GM12878 (cell line): ENCODE results near the gene SLC24A4. TPM values are rescaled to one million over a fixed set of nuclear protein-coding genes. Genes with fewer than 3 reads are reported as not detected.

Experiments used
- ATAC-seq: fragments of 200-7000 bp; cut with Tn5 transposase; 3 replicates; pipeline ENCODE4 v1.9.1; 2020; ENCODE audit warnings: mild to moderate bottlenecking, moderate library complexity
- BruUV-seq: library from RNA; stranded (reverse); fragments of 400-500 nt; replicated peaks from 2 replicates; lab custom pipeline; 2021; lab: Mats Ljungman, UMichigan
- CTCF ChIA-PET: fragments of 300-600 bp; sonication (Branson Sonifier 250); formaldehyde crosslinking; extraction: SDS; loops from one replicate; lab custom pipeline; 2021; ENCODE audit warnings: inconsistent platforms; lab: Yijun Ruan, JAX
- POLR2A ChIA-PET: fragments of 350-600 bp; formaldehyde crosslinking; extraction: SDS; loops from one replicate; lab custom pipeline; 2021; ENCODE audit warnings: inconsistent platforms; lab: Charles Lee
- RAD21 ChIA-PET: fragments of 300-600 bp; sonication (Branson Sonifier 250); formaldehyde crosslinking; loops from one replicate; lab custom pipeline; 2023; ENCODE audit warnings: antibody characterized with exemption; ENCODE audit not compliant: unreplicated experiment; lab: Charles Lee
- SMC1A ChIA-PET: fragments of 300-600 bp; sonication (Branson Sonifier 250); formaldehyde crosslinking; loops from one replicate; lab custom pipeline; 2023; ENCODE audit not compliant: unreplicated experiment, uncharacterized antibody; lab: Charles Lee
- DNase-seq: peaks from one replicate; pipeline ENCODE4 v3.0.0-alpha.2; 2011; ENCODE audit warnings: low read depth, low spot score
- FAIRE-seq: peaks from 3 replicates; lab custom pipeline; 2011; peaks lifted over from hg19 to GRCh38; lab: Jason Lieb, UNC
- H2AFZ ChIP-seq: 2 replicates; pipeline ENCODE4 v1.6.0; 2011; ENCODE audit warnings: low read depth, low read length, control low read depth; ENCODE audit not compliant: control insufficient read depth
- H3K27ac ChIP-seq: 2 replicates; pipeline ENCODE4 v1.5.1; 2011; ENCODE audit warnings: control low read depth; ENCODE audit not compliant: control insufficient read depth, insufficient read depth
- H3K27me3 ChIP-seq, 2 experiments: replicated peaks in 1 of 2; 2 replicates each; pipeline versions ENCODE4 v1.6.0 to v1.6.1; 2011; ENCODE audit warnings: low read length in 1 of 2; ENCODE audit not compliant: control insufficient read depth in 2 of 2, insufficient read depth in 2 of 2
- H3K36me3 ChIP-seq, 2 experiments: 2 replicates each; pipeline ENCODE4 v1.5.1; 2011; ENCODE audit warnings: low read length in 1 of 2; ENCODE audit not compliant: control insufficient read depth in 2 of 2, insufficient read depth in 2 of 2
- H3K4me1 ChIP-seq: 2 replicates; pipeline ENCODE4 v1.6.1; 2011; ENCODE audit warnings: mild to moderate bottlenecking, low read length, moderate library complexity, mixed read lengths; ENCODE audit not compliant: control insufficient read depth, insufficient read depth
- H3K4me2 ChIP-seq: 2 replicates; pipeline ENCODE4 v1.6.0; 2011; ENCODE audit warnings: control low read depth; ENCODE audit not compliant: control insufficient read depth, insufficient read depth
- H3K4me3 ChIP-seq: fragments of 200-600 bp; sonication (generic); 2 replicates; pipeline ENCODE4 v1.5.1; 2016
- H3K79me2 ChIP-seq: 2 replicates; pipeline ENCODE4 v1.6.0; 2011; ENCODE audit warnings: low read length; ENCODE audit not compliant: control insufficient read depth, insufficient read depth
- H3K9ac ChIP-seq: 2 replicates; pipeline ENCODE4 v1.8.0; 2011; ENCODE audit warnings: low read length, control low read depth, mixed read lengths; ENCODE audit not compliant: control insufficient read depth, insufficient read depth
- H3K9me3 ChIP-seq: replicated peaks from 3 replicates; pipeline ENCODE4 v1.5.1; 2011; ENCODE audit warnings: mild to moderate bottlenecking, low read length; ENCODE audit not compliant: control insufficient read depth, insufficient read depth
- H4K20me1 ChIP-seq: 2 replicates; pipeline ENCODE4 v1.6.0; 2011; ENCODE audit not compliant: control insufficient read depth, insufficient read depth
- BACH1 ChIP-seq: fragments of 450-650 bp; IDR thresholded peaks from 2 replicates; pipeline ENCODE4 v1.6.1; 2017; ENCODE audit warnings: mild to moderate bottlenecking, borderline replicate concordance
- BCL11A ChIP-seq: IDR thresholded peaks from 2 replicates; pipeline ENCODE4 v1.6.1; 2011; ENCODE audit warnings: low read depth, low read length
- BMI1 ChIP-seq: fragments of 450-650 bp; IDR thresholded peaks from 2 replicates; pipeline ENCODE4 v1.6.1; 2016; ENCODE audit warnings: mild to moderate bottlenecking, moderate library complexity, borderline replicate concordance
- DPF2 ChIP-seq: fragments of 450-650 bp; IDR thresholded peaks from 2 replicates; pipeline ENCODE4 v1.6.1; 2017; ENCODE audit warnings: mild to moderate bottlenecking
- FOXK2 ChIP-seq: fragments of 450-650 bp; IDR thresholded peaks from 2 replicates; pipeline ENCODE4 v1.6.1; 2017; ENCODE audit warnings: mild to moderate bottlenecking, moderate library complexity
- GATAD2B ChIP-seq: fragments of 450-650 bp; conservative IDR thresholded peaks from 2 replicates; pipeline ENCODE4 v1.6.1; 2017; ENCODE audit warnings: low read depth, mild to moderate bottlenecking, moderate library complexity
- MAX ChIP-seq: IDR thresholded peaks from 2 replicates; pipeline ENCODE4 v1.6.1; 2012; ENCODE audit warnings: low read depth, low read length, improper control_type of control experiment
- STAT1 ChIP-seq: fragments of 450-650 bp; conservative IDR thresholded peaks from 2 replicates; pipeline ENCODE4 v1.6.1; 2014; ENCODE audit warnings: antibody characterized with exemption, mild to moderate bottlenecking
- SUZ12 ChIP-seq: fragments of 200-600 bp; sonication (generic); IDR thresholded peaks from one replicate; pipeline ENCODE4 v1.6.1; 2018; ENCODE audit warnings: antibody characterized with exemption, mild to moderate bottlenecking; ENCODE audit not compliant: unreplicated experiment
- WGBS: methylation state at CpG from one replicate; pipeline ENCODE4 v1.1.6; 2016; ENCODE audit warnings: low lambda C conversion rate; ENCODE audit not compliant: insufficient replicate concordance, insufficient coverage; ENCODE audit errors: missing lambda C conversion rate; 5-methylcytosine and 5-hydroxymethylcytosine counted together
- in situ Hi-C: fragments of 300-500 bp; cut with MboI; formaldehyde crosslinking; loops from 9 replicates; pipeline ENCODE4 v1.14.3; 2018; ENCODE audit warnings: mixed read lengths
- intact Hi-C: fragments of 100-400 bp; cut with micrococcal nuclease; formaldehyde crosslinking; loops from one replicate; pipeline ENCODE4 v1.14.2; 2022; ENCODE audit not compliant: unreplicated experiment
- polyA plus RNA-seq, 11 experiments: library from polyadenylated mRNA; depleted of rRNA in 4 of 11; unstranded in 6 of 11; stranded (reverse) in 5 of 11; fragments of >200 nt; fragmentation: Nextera tagmentation in 4 of 11; fragmentation: Illumina TruSeq in 1 of 11; extraction: Ambion mirVana in 4 of 11; extraction: Trizol in 1 of 11; gene quantifications; 1 replicate in 1 of 11; 2 replicates in 10 of 11; pipeline versions ENCODE4 v1.2.1 to v1.2.3, GENCODE V29; 2011 to 2016; ENCODE audit warnings: inconsistent platforms in 2 of 11, missing spikeins in 2 of 11, low read depth in 1 of 11
- total RNA-seq, 4 experiments: library from RNA; depleted of rRNA in 3 of 4; stranded (reverse); fragments of >200 nt in 3 of 4; fragmentation: Illumina TruSeq in 1 of 4; extraction: Trizol in 1 of 4; gene quantifications; 2 replicates each; pipeline versions ENCODE4 v1.2.1 to v1.2.3, GENCODE V29; 2013 to 2021
- TF ChIP-seq, protein P1 (sequence below): fragments of 450-650 bp; IDR thresholded peaks from 2 replicates; pipeline ENCODE4 v1.6.1; 2017; ENCODE audit warnings: mild to moderate bottlenecking, moderate library complexity
- TF ChIP-seq, protein P2 (sequence below): fragments of 450-650 bp; IDR thresholded peaks from 2 replicates; pipeline ENCODE4 v1.6.1; 2017; ENCODE audit warnings: low read depth, mild to moderate bottlenecking, moderate library complexity
- TF ChIP-seq, protein P3 (sequence below): IDR thresholded peaks from 2 replicates; pipeline ENCODE4 v1.6.1; 2012; ENCODE audit warnings: improper control_type of control experiment, low read depth, low read length; ENCODE audit not compliant: insufficient replicate concordance

SLC24A4 gene
- total and polyA plus RNA-seq, 10 of the 15 experiments (the other 5 are each of a cell fraction or from before 2014, with no cell fraction given), result under 0.01 to 0.46 (median 0.04) TPM; not detected in 5

- TF ChIP-seq, protein P1, sequence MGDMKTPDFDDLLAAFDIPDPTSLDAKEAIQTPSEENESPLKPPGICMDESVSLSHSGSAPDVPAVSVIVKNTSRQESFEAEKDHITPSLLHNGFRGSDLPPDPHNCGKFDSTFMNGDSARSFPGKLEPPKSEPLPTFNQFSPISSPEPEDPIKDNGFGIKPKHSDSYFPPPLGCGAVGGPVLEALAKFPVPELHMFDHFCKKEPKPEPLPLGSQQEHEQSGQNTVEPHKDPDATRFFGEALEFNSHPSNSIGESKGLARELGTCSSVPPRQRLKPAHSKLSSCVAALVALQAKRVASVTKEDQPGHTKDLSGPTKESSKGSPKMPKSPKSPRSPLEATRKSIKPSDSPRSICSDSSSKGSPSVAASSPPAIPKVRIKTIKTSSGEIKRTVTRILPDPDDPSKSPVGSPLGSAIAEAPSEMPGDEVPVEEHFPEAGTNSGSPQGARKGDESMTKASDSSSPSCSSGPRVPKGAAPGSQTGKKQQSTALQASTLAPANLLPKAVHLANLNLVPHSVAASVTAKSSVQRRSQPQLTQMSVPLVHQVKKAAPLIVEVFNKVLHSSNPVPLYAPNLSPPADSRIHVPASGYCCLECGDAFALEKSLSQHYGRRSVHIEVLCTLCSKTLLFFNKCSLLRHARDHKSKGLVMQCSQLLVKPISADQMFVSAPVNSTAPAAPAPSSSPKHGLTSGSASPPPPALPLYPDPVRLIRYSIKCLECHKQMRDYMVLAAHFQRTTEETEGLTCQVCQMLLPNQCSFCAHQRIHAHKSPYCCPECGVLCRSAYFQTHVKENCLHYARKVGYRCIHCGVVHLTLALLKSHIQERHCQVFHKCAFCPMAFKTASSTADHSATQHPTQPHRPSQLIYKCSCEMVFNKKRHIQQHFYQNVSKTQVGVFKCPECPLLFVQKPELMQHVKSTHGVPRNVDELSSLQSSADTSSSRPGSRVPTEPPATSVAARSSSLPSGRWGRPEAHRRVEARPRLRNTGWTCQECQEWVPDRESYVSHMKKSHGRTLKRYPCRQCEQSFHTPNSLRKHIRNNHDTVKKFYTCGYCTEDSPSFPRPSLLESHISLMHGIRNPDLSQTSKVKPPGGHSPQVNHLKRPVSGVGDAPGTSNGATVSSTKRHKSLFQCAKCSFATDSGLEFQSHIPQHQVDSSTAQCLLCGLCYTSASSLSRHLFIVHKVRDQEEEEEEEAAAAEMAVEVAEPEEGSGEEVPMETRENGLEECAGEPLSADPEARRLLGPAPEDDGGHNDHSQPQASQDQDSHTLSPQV, result no peak
- TF ChIP-seq, protein P2, sequence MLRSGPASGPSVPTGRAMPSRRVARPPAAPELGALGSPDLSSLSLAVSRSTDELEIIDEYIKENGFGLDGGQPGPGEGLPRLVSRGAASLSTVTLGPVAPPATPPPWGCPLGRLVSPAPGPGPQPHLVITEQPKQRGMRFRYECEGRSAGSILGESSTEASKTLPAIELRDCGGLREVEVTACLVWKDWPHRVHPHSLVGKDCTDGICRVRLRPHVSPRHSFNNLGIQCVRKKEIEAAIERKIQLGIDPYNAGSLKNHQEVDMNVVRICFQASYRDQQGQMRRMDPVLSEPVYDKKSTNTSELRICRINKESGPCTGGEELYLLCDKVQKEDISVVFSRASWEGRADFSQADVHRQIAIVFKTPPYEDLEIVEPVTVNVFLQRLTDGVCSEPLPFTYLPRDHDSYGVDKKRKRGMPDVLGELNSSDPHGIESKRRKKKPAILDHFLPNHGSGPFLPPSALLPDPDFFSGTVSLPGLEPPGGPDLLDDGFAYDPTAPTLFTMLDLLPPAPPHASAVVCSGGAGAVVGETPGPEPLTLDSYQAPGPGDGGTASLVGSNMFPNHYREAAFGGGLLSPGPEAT, result no peak
- TF ChIP-seq GATAD2B (no peak), BMI1 (no peak)
Measured at GRCh38 chr14:92369097-92369496, 46.1 kb downstream of the SLC24A4 start (continued).

DNA sequence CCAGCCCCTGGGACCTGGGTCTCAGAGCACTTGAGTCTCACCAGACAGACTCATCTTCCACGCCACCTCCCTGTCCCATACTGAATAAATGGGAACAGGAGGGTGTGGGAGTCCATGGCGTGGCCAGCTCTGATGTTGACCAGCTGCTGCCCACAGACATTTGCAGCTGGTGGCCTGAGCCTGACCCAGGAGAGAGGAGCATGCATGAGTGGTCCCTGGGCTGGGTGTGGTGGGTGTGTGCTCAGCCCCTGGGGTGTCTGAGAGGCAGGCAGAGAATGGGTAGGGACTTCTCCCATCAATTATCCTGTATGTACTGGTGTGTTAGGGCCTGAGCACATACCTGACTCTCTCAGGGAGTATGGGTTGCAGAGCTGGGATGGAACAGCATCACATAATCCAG is 49.3 kb downstream of the SLC24A4 start:
- Histone ChIP-seq H3K9ac (no peak overlapping the region), H3K27ac (no peak overlapping the region), H3K27me3 (0 out of 4 replicates have a peak, but pooled peaks cover 0 to 4% of the 10 kb centered on the region in 2 experiments), H2AFZ (no peak overlapping the region), H3K4me1 (no peaks in the 10 kb centered on the region), H3K36me3 (no peaks in the 10 kb centered on the region), H4K20me1 (no peaks in the 10 kb centered on the region), H3K4me2 (no peak overlapping the region), H3K4me3 (no peak overlapping the region), H3K9me3 (no peaks in the 10 kb centered on the region), H3K79me2 (no peaks in the 10 kb centered on the region)
- ChIA-PET CTCF (no interaction called here), RAD21 (interaction anchor here (0.7 kb wide), 1 partner anchor 172 kb away, joined by 3 read pairs; no protein-coding TSS in a partner anchor), POLR2A (no interaction called here), SMC1A (no interaction called here)
- no TSS peak for BruUV-seq
- in situ Hi-C loops, result no loop called here
- WGBS, result 4% methylated on average over 2 of the region's 2 CpGs
- intact Hi-C loops, result no loop called here
- DNase-seq (no peak), FAIRE-seq (no peak), ATAC-seq (no peak)
- TF ChIP-seq FOXK2, result no peak
- TF ChIP-seq BCL11A, result no peak
- TF ChIP-seq BACH1, result no peak
- TF ChIP-seq DPF2, result no peak
- no peak for TF ChIP-seq STAT1
- TF ChIP-seq MAX, result no peak
- TF ChIP-seq, protein P3, sequence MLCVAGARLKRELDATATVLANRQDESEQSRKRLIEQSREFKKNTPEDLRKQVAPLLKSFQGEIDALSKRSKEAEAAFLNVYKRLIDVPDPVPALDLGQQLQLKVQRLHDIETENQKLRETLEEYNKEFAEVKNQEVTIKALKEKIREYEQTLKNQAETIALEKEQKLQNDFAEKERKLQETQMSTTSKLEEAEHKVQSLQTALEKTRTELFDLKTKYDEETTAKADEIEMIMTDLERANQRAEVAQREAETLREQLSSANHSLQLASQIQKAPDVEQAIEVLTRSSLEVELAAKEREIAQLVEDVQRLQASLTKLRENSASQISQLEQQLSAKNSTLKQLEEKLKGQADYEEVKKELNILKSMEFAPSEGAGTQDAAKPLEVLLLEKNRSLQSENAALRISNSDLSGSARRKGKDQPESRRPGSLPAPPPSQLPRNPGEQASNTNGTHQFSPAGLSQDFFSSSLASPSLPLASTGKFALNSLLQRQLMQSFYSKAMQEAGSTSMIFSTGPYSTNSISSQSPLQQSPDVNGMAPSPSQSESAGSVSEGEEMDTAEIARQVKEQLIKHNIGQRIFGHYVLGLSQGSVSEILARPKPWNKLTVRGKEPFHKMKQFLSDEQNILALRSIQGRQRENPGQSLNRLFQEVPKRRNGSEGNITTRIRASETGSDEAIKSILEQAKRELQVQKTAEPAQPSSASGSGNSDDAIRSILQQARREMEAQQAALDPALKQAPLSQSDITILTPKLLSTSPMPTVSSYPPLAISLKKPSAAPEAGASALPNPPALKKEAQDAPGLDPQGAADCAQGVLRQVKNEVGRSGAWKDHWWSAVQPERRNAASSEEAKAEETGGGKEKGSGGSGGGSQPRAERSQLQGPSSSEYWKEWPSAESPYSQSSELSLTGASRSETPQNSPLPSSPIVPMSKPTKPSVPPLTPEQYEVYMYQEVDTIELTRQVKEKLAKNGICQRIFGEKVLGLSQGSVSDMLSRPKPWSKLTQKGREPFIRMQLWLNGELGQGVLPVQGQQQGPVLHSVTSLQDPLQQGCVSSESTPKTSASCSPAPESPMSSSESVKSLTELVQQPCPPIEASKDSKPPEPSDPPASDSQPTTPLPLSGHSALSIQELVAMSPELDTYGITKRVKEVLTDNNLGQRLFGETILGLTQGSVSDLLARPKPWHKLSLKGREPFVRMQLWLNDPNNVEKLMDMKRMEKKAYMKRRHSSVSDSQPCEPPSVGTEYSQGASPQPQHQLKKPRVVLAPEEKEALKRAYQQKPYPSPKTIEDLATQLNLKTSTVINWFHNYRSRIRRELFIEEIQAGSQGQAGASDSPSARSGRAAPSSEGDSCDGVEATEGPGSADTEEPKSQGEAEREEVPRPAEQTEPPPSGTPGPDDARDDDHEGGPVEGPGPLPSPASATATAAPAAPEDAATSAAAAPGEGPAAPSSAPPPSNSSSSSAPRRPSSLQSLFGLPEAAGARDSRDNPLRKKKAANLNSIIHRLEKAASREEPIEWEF, result no peak
- TF ChIP-seq SUZ12, result no peak
- no peak for TF ChIP-seq GATAD2B
